Measurements from ENCODE around the gene ZCCHC14.

GRCh38 chr16:87527055-87527724, 34.4 kb upstream of the ZCCHC14 start:
- TF ChIP-seq CTCF (IDR thresholded peaks at IDR 0.05) (no peak), POLR2A (IDR thresholded peaks at IDR 0.05) (no peak), POLR2AphosphoS5 (IDR thresholded peaks at IDR 0.05) (no peak), EP300 (IDR thresholded peaks at IDR 0.05; ENCODE audit: low read depth) (no peak)

Measured in transverse colon (tissue), 4 donors.